CD14-positive monocyte (primary cell): ENCODE measurements around the gene CAMTA1. TPM values are rescaled to one million over a fixed set of nuclear protein-coding genes. Genes with fewer than 3 reads are reported as not detected.

Experiments used
- DNase-seq, 3 donors: peaks; one replicate each; pipeline ENCODE4 v3.0.0-alpha.2; 2011 to 2022
- H2AFZ ChIP-seq: 2 replicates; pipeline ENCODE4 v1.6.0; 2012; ENCODE audit warnings: mild to moderate bottlenecking, low read depth, low read length, inconsistent platforms; ENCODE audit not compliant: insufficient read depth, poor library complexity, severe bottlenecking
- H3K27ac ChIP-seq, 2 donors: 1 replicate in 1 of 2; 2 replicates in 1 of 2; pipeline ENCODE4 v1.5.1; 2012 to 2013; ENCODE audit warnings: low read length in 2 of 2, control low read depth in 1 of 2, inconsistent platforms in 1 of 2, low read depth in 1 of 2, mild to moderate bottlenecking in 1 of 2
- H3K27me3 ChIP-seq, 2 donors: one replicate each; pipeline versions ENCODE4 v1.6.0 to v1.6.1; 2011 to 2013; ENCODE audit warnings: low read length in 2 of 2; ENCODE audit not compliant: control insufficient read depth in 2 of 2, insufficient read depth in 2 of 2
- H3K36me3 ChIP-seq, 2 donors: replicated peaks in 1 of 2; 1 replicate in 1 of 2; 2 replicates in 1 of 2; pipeline versions ENCODE4 v1.5.1 to v1.6.1; 2012 to 2013; ENCODE audit warnings: low read length in 2 of 2, control low read depth in 1 of 2, inconsistent platforms in 1 of 2, mild to moderate bottlenecking in 1 of 2; ENCODE audit not compliant: insufficient read depth in 2 of 2, control insufficient read depth in 1 of 2
- H3K4me1 ChIP-seq, 2 donors: 1 replicate in 1 of 2; 2 replicates in 1 of 2; pipeline versions ENCODE4 v1.5.1 to v1.6.1; 2012 to 2013; ENCODE audit warnings: low read length in 2 of 2, control low read depth in 1 of 2, inconsistent platforms in 1 of 2, mild to moderate bottlenecking in 1 of 2, moderate library complexity in 1 of 2; ENCODE audit not compliant: insufficient read depth in 2 of 2, control insufficient read depth in 1 of 2
- H3K4me2 ChIP-seq: replicated peaks from 2 replicates; pipeline ENCODE3; 2012; ENCODE audit warnings: low read length, moderate library complexity, mild to moderate bottlenecking; ENCODE audit not compliant: poor library complexity, severe bottlenecking; ENCODE audit errors: extremely low read depth
- H3K4me3 ChIP-seq, 3 experiments: fragments of 200-600 bp in 1 of 3; sonication (generic) in 1 of 3; replicated peaks in 1 of 3; 1 replicate in 2 of 3; 2 replicates in 1 of 3; pipeline ENCODE4 v1.5.1; 2011 to 2013; ENCODE audit warnings: low read length in 3 of 3, mild to moderate bottlenecking in 3 of 3, control low read depth in 2 of 3, low read depth in 2 of 3, inconsistent platforms in 1 of 3, moderate library complexity in 1 of 3
- H3K79me2 ChIP-seq: 2 replicates; pipeline ENCODE4 v1.6.0; 2012; ENCODE audit warnings: mild to moderate bottlenecking, control low read depth, inconsistent platforms, low read length, moderate library complexity; ENCODE audit not compliant: insufficient read depth
- H3K9ac ChIP-seq: 2 replicates; pipeline ENCODE4 v1.6.0; 2017; ENCODE audit warnings: low read length, mild to moderate bottlenecking; ENCODE audit not compliant: insufficient read depth, poor library complexity, severe bottlenecking
- H3K9me3 ChIP-seq, 2 donors: replicated peaks in 1 of 2; 1 replicate in 1 of 2; 2 replicates in 1 of 2; pipeline versions ENCODE4 v1.5.1 to v1.6.1; 2012 to 2013; ENCODE audit warnings: low read length in 2 of 2, control low read depth in 1 of 2; ENCODE audit not compliant: control insufficient read depth in 1 of 2, insufficient read depth in 1 of 2
- H4K20me1 ChIP-seq: 2 replicates; pipeline ENCODE4 v1.6.0; 2012; ENCODE audit warnings: mild to moderate bottlenecking, low read length, control low read depth, moderate library complexity; ENCODE audit not compliant: insufficient read depth
- H3K27ac Mint-ChIP-seq, 7 donors: one replicate each; pipeline ENCODE4 v1.8.0; 2020; ENCODE audit warnings: mild to moderate bottlenecking in 7 of 7, mixed read lengths in 7 of 7, moderate library complexity in 6 of 7, inconsistent platforms in 2 of 7
- H3K27me3 Mint-ChIP-seq, 3 donors: one replicate each; pipeline ENCODE4 v1.8.0; 2021 to 2022; ENCODE audit warnings: low read depth in 3 of 3, mild to moderate bottlenecking in 3 of 3, mixed read lengths in 3 of 3, moderate library complexity in 3 of 3, inconsistent platforms in 1 of 3
- H3K36me3 Mint-ChIP-seq, 2 donors: one replicate each; pipeline ENCODE4 v1.8.0; 2020; ENCODE audit warnings: mixed read lengths in 2 of 2, inconsistent platforms in 1 of 2, mild to moderate bottlenecking in 1 of 2
- H3K4me1 Mint-ChIP-seq: one replicate; pipeline ENCODE4 v1.8.0; 2020; ENCODE audit warnings: mild to moderate bottlenecking, mixed read lengths
- H3K4me3 Mint-ChIP-seq, 2 donors: one replicate each; pipeline ENCODE4 v1.8.0; 2020; ENCODE audit warnings: mild to moderate bottlenecking in 2 of 2, mixed read lengths in 2 of 2, moderate library complexity in 1 of 2
- H3K9me3 Mint-ChIP-seq, 7 donors: one replicate each; pipeline ENCODE4 v1.8.0; 2020 to 2022; ENCODE audit warnings: mixed read lengths in 7 of 7, mild to moderate bottlenecking in 6 of 7, moderate library complexity in 6 of 7, inconsistent platforms in 2 of 7
- WGBS: methylation state at CpG from one replicate; pipeline ENCODE4 v1.1.5; 2013; ENCODE audit warnings: missing lambda C conversion rate; ENCODE audit not compliant: insufficient coverage; 5-methylcytosine and 5-hydroxymethylcytosine counted together
- intact Hi-C, 2 donors: fragments of 100-400 bp; cut with micrococcal nuclease; formaldehyde crosslinking; loops; one replicate each; pipeline versions ENCODE4 v1.15.0 to v1.15.1; 2023
- polyA plus RNA-seq, 3 donors: library from polyadenylated mRNA; depleted of rRNA in 1 of 3; unstranded in 2 of 3; stranded (reverse) in 1 of 3; fragments of 300-500 nt in 2 of 3; fragments of >200 nt in 1 of 3; fragmentation: Illumina TruSeq in 2 of 3; gene quantifications; 1 replicate in 2 of 3; 2 replicates in 1 of 3; pipeline ENCODE4 v1.2.3, GENCODE V29; 2012 to 2021
- TF ChIP-seq, protein P1 (sequence below): fragments of 200-600 bp; IDR thresholded peaks from one replicate; pipeline ENCODE4 v1.8.0; 2022; ENCODE audit warnings: antibody characterized with exemption, mild to moderate bottlenecking

Gene CAMTA1
- polyA plus RNA-seq, 3 donors, result 52.0 to 89.6 (median 78.3) TPM

DNA sequence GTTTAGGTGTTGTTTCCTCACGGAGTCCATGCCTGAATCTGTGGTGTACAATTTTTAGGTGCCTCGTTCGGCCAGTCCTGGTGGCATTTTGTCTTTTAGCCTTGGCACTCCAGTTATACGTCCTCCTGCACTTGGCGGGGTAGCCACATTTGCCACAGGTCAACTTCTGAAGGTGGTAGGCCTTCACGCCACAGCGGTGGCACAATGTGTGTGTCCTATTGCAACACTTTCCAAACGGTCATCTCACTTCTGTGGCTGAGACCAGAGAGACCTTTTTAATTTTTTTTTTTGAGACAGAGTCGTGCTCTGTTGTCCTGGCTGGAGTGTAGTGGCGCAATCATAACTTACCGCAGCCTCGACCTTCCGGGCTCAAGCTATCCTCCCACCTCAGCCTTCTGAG, 49.1 kb downstream of the CAMTA1 start:
- Mint-ChIP-seq H3K9me3 (no peaks in the 10 kb centered on the region), H3K4me3 (no peak overlapping the region), H3K4me1 (peaks cover 6% of the 10 kb centered on the region), H3K27me3 (peaks cover 0 to 1% (median 0%) of the 10 kb centered on the region in 3 donors), H3K36me3 (peaks cover 45 to 58% of the 10 kb centered on the region in 2 donors), H3K27ac (no peak overlapping the region)
- Histone ChIP-seq H3K79me2 (peaks cover 8% of the 10 kb centered on the region), H2AFZ (no peak overlapping the region), H3K27me3 (no peaks in the 10 kb centered on the region), H3K4me3 (no peak overlapping the region), H3K9ac (no peak overlapping the region), H3K27ac (no peak overlapping the region), H3K4me1 (no peaks in the 10 kb centered on the region), H3K36me3 (peaks cover 4 to 47% of the 10 kb centered on the region in 2 donors), H3K9me3 (no peaks in the 10 kb centered on the region), H3K4me2 (no peak overlapping the region), H4K20me1 (peaks cover 11% of the 10 kb centered on the region)
- intact Hi-C loops, result no loop called here
- DNase-seq, result no peak
- 83% methylated on average over 6 of the region's 13 CpGs for WGBS
- TF ChIP-seq, protein P1, sequence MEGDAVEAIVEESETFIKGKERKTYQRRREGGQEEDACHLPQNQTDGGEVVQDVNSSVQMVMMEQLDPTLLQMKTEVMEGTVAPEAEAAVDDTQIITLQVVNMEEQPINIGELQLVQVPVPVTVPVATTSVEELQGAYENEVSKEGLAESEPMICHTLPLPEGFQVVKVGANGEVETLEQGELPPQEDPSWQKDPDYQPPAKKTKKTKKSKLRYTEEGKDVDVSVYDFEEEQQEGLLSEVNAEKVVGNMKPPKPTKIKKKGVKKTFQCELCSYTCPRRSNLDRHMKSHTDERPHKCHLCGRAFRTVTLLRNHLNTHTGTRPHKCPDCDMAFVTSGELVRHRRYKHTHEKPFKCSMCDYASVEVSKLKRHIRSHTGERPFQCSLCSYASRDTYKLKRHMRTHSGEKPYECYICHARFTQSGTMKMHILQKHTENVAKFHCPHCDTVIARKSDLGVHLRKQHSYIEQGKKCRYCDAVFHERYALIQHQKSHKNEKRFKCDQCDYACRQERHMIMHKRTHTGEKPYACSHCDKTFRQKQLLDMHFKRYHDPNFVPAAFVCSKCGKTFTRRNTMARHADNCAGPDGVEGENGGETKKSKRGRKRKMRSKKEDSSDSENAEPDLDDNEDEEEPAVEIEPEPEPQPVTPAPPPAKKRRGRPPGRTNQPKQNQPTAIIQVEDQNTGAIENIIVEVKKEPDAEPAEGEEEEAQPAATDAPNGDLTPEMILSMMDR, result no peak

DNA sequence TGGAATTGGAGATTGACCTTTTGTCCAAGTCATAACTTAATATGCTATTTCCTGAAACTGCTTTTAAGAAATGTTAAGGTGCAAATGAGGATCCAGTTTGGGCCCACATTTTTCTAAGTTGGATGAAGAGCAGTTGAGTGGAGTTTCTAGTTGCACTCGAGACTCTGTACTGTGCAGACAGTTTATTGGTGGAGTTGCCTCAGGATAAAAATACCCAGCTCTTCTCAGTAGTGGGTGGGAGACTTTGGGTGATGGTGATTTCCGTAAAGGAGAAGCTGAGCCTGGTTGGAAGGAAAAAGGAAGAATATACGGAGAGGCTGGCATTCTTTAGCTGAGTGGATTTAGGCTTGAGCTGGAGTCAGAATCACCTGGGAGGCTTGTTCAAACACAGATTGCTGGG, 49.9 kb downstream of the CAMTA1 start:
- Mint-ChIP-seq H3K36me3 (peaks cover 46 to 56% of the 10 kb centered on the region in 2 donors), H3K9me3 (no peaks in the 10 kb centered on the region), H3K27me3 (peaks cover 0 to 1% (median 0%) of the 10 kb centered on the region in 3 donors), H3K27ac (peak overlapping the region in 1 of 7 donors; percentile 66), H3K4me1 (peaks cover 6% of the 10 kb centered on the region), H3K4me3 (no peak overlapping the region)
- Histone ChIP-seq H3K4me2 (no peak overlapping the region), H4K20me1 (peaks cover 11% of the 10 kb centered on the region), H3K27me3 (no peaks in the 10 kb centered on the region), H3K79me2 (peaks cover 8% of the 10 kb centered on the region), H3K4me3 (no peak overlapping the region), H2AFZ (no peak overlapping the region), H3K4me1 (no peaks in the 10 kb centered on the region), H3K36me3 (peaks cover 0 to 43% of the 10 kb centered on the region in 2 donors), H3K27ac (no peak overlapping the region), H3K9ac (no peak overlapping the region), H3K9me3 (no peaks in the 10 kb centered on the region)
- 92% methylated on average over 2 of the region's 3 CpGs for WGBS
- TF ChIP-seq, protein P1, result no peak
- intact Hi-C loops, result no loop called here
- DNase-seq, result no peak
